HepG2 (cell line): Measurements from ENCODE around the gene VASN. TPM values are rescaled to one million over a fixed set of nuclear protein-coding genes. Genes with fewer than 3 reads are reported as not detected.

ENCODE experiments used
- BHLHE40 ChIP-seq: IDR thresholded peaks from 2 replicates; pipeline ENCODE4 v1.6.1; 2011; ENCODE audit warnings: low read length, improper control_type of control experiment
- GLI4 ChIP-seq: sonication (generic); formaldehyde crosslinking; IDR thresholded peaks from 2 replicates; pipeline ENCODE4 v1.5.1; 2020; ENCODE audit warnings: missing genetic modification reagents, mild to moderate bottlenecking, moderate library complexity, borderline replicate concordance
- GPN1 ChIP-seq: sonication (generic); formaldehyde crosslinking; IDR thresholded peaks from 2 replicates; pipeline ENCODE4 v1.5.1; 2020; ENCODE audit warnings: missing genetic modification reagents, borderline replicate concordance
- HES4 ChIP-seq: sonication (generic); formaldehyde crosslinking; IDR thresholded peaks from 2 replicates; pipeline ENCODE4 v1.9.0; 2021; ENCODE audit warnings: mild to moderate bottlenecking, missing genetic modification reagents, borderline replicate concordance
- MZF1 ChIP-seq: sonication (generic); formaldehyde crosslinking; IDR thresholded peaks from 2 replicates; pipeline ENCODE4 v1.8.1; 2023; ENCODE audit warnings: mild to moderate bottlenecking, missing genetic modification reagents, borderline replicate concordance
- NFE2L2 ChIP-seq: fragments of 150-350 bp; IDR thresholded peaks from 2 replicates; pipeline ENCODE4 v1.6.1; 2014; ENCODE audit warnings: low read length
- TCF12 ChIP-seq, 2 experiments: fragments of 450-650 bp in 1 of 2; sonication (generic) in 1 of 2; formaldehyde crosslinking in 1 of 2; IDR thresholded peaks; 2 replicates each; pipeline versions ENCODE4 v1.6.1 to v1.8.0; 2017 to 2022; ENCODE audit warnings: antibody characterized with exemption in 1 of 2, mild to moderate bottlenecking in 1 of 2, missing genetic modification reagents in 1 of 2, moderate library complexity in 1 of 2
- ZBTB38 ChIP-seq: sonication (generic); formaldehyde crosslinking; IDR thresholded peaks from 2 replicates; pipeline ENCODE4 v1.5.1; 2020; ENCODE audit warnings: mild to moderate bottlenecking, missing genetic modification reagents
- ZNF142 ChIP-seq: sonication (generic); formaldehyde crosslinking; IDR thresholded peaks from 2 replicates; pipeline ENCODE4 v1.4.0; 2020; ENCODE audit warnings: missing genetic modification reagents
- ZNF576 ChIP-seq: sonication (generic); formaldehyde crosslinking; IDR thresholded peaks from 2 replicates; pipeline ENCODE4 v1.4.0; 2020; ENCODE audit warnings: mild to moderate bottlenecking, missing genetic modification reagents
- ZNF710 ChIP-seq: sonication (generic); formaldehyde crosslinking; IDR thresholded peaks from 2 replicates; pipeline ENCODE4 v1.5.0; 2020; ENCODE audit warnings: mild to moderate bottlenecking, missing genetic modification reagents, borderline replicate concordance
- polyA plus RNA-seq, 8 experiments: library from polyadenylated mRNA; depleted of rRNA in 3 of 8; stranded (reverse) in 7 of 8; unstranded in 1 of 8; fragments of >200 nt; fragmentation: Illumina TruSeq in 4 of 8; extraction: Trizol in 4 of 8; gene quantifications; 2 replicates each; pipeline versions ENCODE4 v1.2.1 to v1.2.3, GENCODE V29; 2011 to 2016; ENCODE audit warnings: low read depth in 4 of 8, missing spikeins in 1 of 8, mixed read lengths in 1 of 8; ENCODE audit not compliant: insufficient read depth in 1 of 8
- total RNA-seq, 5 experiments: library from RNA; depleted of rRNA; stranded (reverse); fragments of >200 nt; fragmentation: Illumina TruSeq; extraction: Trizol; gene quantifications; 2 replicates each; pipeline ENCODE4 v1.2.3, GENCODE V29; 2016; ENCODE audit warnings: low read depth in 1 of 5
- TF ChIP-seq, protein P1 (sequence below): sonication (generic); formaldehyde crosslinking; IDR thresholded peaks from 2 replicates; pipeline ENCODE4 v1.5.1; 2020; ENCODE audit warnings: mild to moderate bottlenecking, missing genetic modification reagents, moderate library complexity
- TF ChIP-seq, protein P2 (sequence below): sonication (generic); formaldehyde crosslinking; IDR thresholded peaks from 2 replicates; pipeline ENCODE4 v1.5.0; 2020; ENCODE audit warnings: missing genetic modification reagents

VASN gene
- total and polyA plus RNA-seq, 2 of the 13 experiments (the other 11 are each of a cell fraction or from before 2014, with no cell fraction given) = 8.4 to 18.2 TPM

GRCh38 chr16:4416200-4417032 lies 44.8 kb downstream of the VASN start, which contains the start of gene CORO7 (continued):
- TF ChIP-seq ZBTB38 (CRISPR knock-in tag) (no peak; the same call in 1 of the 2 replicates), GLI4 (CRISPR knock-in tag) (no peak), GPN1 (no peak), ZNF576 (no peak), HES4 (CRISPR knock-in tag) (0 out of 2 replicates have a peak, but pooled peaks have one; percentile 50), ZNF142 (CRISPR knock-in tag) (no peak), ZNF710 (CRISPR knock-in tag) (peak; percentile 61; the same call in 1 of the 2 replicates), BHLHE40 (peak; percentile 51; the same call in 1 of the 2 replicates), MZF1 (CRISPR knock-in tag) (no peak), NFE2L2 (no peak), TCF12 (IDR thresholded peaks at IDR 0.05) (no peak), TCF12 (CRISPR knock-in tag; IDR thresholded peaks at IDR 0.05) (no peak)
- TF ChIP-seq, protein P1, sequence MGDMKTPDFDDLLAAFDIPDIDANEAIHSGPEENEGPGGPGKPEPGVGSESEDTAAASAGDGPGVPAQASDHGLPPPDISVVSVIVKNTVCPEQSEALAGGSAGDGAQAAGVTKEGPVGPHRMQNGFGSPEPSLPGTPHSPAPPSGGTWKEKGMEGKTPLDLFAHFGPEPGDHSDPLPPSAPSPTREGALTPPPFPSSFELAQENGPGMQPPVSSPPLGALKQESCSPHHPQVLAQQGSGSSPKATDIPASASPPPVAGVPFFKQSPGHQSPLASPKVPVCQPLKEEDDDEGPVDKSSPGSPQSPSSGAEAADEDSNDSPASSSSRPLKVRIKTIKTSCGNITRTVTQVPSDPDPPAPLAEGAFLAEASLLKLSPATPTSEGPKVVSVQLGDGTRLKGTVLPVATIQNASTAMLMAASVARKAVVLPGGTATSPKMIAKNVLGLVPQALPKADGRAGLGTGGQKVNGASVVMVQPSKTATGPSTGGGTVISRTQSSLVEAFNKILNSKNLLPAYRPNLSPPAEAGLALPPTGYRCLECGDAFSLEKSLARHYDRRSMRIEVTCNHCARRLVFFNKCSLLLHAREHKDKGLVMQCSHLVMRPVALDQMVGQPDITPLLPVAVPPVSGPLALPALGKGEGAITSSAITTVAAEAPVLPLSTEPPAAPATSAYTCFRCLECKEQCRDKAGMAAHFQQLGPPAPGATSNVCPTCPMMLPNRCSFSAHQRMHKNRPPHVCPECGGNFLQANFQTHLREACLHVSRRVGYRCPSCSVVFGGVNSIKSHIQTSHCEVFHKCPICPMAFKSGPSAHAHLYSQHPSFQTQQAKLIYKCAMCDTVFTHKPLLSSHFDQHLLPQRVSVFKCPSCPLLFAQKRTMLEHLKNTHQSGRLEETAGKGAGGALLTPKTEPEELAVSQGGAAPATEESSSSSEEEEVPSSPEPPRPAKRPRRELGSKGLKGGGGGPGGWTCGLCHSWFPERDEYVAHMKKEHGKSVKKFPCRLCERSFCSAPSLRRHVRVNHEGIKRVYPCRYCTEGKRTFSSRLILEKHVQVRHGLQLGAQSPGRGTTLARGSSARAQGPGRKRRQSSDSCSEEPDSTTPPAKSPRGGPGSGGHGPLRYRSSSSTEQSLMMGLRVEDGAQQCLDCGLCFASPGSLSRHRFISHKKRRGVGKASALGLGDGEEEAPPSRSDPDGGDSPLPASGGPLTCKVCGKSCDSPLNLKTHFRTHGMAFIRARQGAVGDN (CRISPR knock-in tag) = peak; percentile 84
- TF ChIP-seq, protein P2, sequence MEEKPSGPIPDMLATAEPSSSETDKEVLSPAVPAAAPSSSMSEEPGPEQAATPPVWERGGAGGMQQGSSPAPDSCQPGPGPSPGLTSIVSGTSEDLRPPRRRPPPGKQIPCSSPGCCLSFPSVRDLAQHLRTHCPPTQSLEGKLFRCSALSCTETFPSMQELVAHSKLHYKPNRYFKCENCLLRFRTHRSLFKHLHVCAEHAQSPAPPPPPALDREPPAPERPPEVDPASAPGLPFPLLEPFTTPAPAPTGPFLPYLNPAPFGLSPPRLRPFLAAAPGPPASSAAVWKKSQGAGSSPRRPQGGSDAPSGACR (CRISPR knock-in tag) = 0 out of 2 replicates have a peak, but pooled peaks have one; percentile 56
